CD8-positive, alpha-beta memory T cell (primary cell): Measurements from ENCODE around the gene ARHGEF7. TPM values are rescaled to one million over a fixed set of nuclear protein-coding genes. Genes with fewer than 3 reads are reported as not detected.
A peak's percentile ranks its signal among the peaks of the same experiment; 100 is the strongest.

Experiments
- CTCF ChIA-PET: fragments of 350-600 bp; sonication (Branson Sonifier 250); formaldehyde crosslinking; loops from one replicate; lab custom pipeline; 2021; ENCODE audit warnings: antibody characterized with exemption; lab: Charles Lee
- POLR2A ChIA-PET: fragments of 350-600 bp; sonication (Branson Sonifier 250); formaldehyde crosslinking; loops from one replicate; lab custom pipeline; 2021; ENCODE audit warnings: antibody characterized with exemption; lab: Charles Lee
- DNase-seq, 5 donors: peaks; one replicate each; pipeline versions ENCODE4 v3.0.0 to v3.0.0-alpha.2; 2020 to 2022; ENCODE audit warnings: mixed read lengths in 1 of 5
- H3K27ac ChIP-seq: one replicate; pipeline ENCODE4 v1.7.0; 2013; ENCODE audit warnings: low read depth, mild to moderate bottlenecking, low read length, moderate library complexity
- H3K27me3 ChIP-seq: 2 replicates; pipeline ENCODE4 v1.7.0; 2013; ENCODE audit warnings: low read length, mild to moderate bottlenecking; ENCODE audit not compliant: insufficient read depth, poor library complexity, severe bottlenecking
- H3K36me3 ChIP-seq: 2 replicates; pipeline ENCODE4 v1.7.0; 2013; ENCODE audit warnings: mild to moderate bottlenecking, low read length, moderate library complexity; ENCODE audit not compliant: insufficient read depth
- H3K4me1 ChIP-seq: 2 replicates; pipeline ENCODE4 v1.7.0; 2013; ENCODE audit warnings: mild to moderate bottlenecking, low read length, moderate library complexity; ENCODE audit not compliant: insufficient read depth
- H3K4me3 ChIP-seq: 2 replicates; pipeline ENCODE4 v1.7.0; 2013; ENCODE audit warnings: mild to moderate bottlenecking, low read length
- H3K9me3 ChIP-seq: 2 replicates; pipeline ENCODE4 v1.7.0; 2013; ENCODE audit warnings: mild to moderate bottlenecking, low read length
- H3K27ac Mint-ChIP-seq, 8 donors: one replicate each; pipeline ENCODE4 v1.8.0; 2020 to 2021; ENCODE audit warnings: mixed read lengths in 8 of 8, mild to moderate bottlenecking in 6 of 8, inconsistent platforms in 3 of 8, moderate library complexity in 3 of 8
- H3K27me3 Mint-ChIP-seq, 2 donors: one replicate each; pipeline ENCODE4 v1.8.0; 2020 to 2021; ENCODE audit warnings: mixed read lengths in 2 of 2, mild to moderate bottlenecking in 1 of 2, moderate library complexity in 1 of 2
- H3K36me3 Mint-ChIP-seq, 3 donors: one replicate each; pipeline ENCODE4 v1.8.0; 2020 to 2021; ENCODE audit warnings: mixed read lengths in 3 of 3, inconsistent platforms in 1 of 3, mild to moderate bottlenecking in 1 of 3
- H3K4me1 Mint-ChIP-seq, 3 donors: one replicate each; pipeline ENCODE4 v1.8.0; 2020 to 2021; ENCODE audit warnings: mixed read lengths in 3 of 3, inconsistent platforms in 1 of 3, mild to moderate bottlenecking in 1 of 3
- H3K4me3 Mint-ChIP-seq, 7 donors: one replicate each; pipeline ENCODE4 v1.8.0; 2020 to 2021; ENCODE audit warnings: mixed read lengths in 7 of 7, mild to moderate bottlenecking in 6 of 7, moderate library complexity in 4 of 7, inconsistent platforms in 2 of 7
- H3K9me3 Mint-ChIP-seq, 5 donors: one replicate each; pipeline ENCODE4 v1.8.0; 2020 to 2022; ENCODE audit warnings: mixed read lengths in 5 of 5, mild to moderate bottlenecking in 3 of 5, moderate library complexity in 2 of 5, inconsistent platforms in 1 of 5
- polyA plus RNA-seq: library from polyadenylated mRNA; unstranded; fragments of 300-500 nt; fragmentation: Illumina TruSeq; gene quantifications from one replicate; pipeline ENCODE4 v1.2.3, GENCODE V29; 2021
- total RNA-seq, 2 experiments: library from RNA; stranded (reverse); gene quantifications; one replicate each; pipeline ENCODE4 v1.2.3, GENCODE V29; 2021

ARHGEF7 gene
- total and polyA plus RNA-seq, 3 experiments from 2014 or later, result 12.0 to 46.2 (median 45.9) TPM

DNA sequence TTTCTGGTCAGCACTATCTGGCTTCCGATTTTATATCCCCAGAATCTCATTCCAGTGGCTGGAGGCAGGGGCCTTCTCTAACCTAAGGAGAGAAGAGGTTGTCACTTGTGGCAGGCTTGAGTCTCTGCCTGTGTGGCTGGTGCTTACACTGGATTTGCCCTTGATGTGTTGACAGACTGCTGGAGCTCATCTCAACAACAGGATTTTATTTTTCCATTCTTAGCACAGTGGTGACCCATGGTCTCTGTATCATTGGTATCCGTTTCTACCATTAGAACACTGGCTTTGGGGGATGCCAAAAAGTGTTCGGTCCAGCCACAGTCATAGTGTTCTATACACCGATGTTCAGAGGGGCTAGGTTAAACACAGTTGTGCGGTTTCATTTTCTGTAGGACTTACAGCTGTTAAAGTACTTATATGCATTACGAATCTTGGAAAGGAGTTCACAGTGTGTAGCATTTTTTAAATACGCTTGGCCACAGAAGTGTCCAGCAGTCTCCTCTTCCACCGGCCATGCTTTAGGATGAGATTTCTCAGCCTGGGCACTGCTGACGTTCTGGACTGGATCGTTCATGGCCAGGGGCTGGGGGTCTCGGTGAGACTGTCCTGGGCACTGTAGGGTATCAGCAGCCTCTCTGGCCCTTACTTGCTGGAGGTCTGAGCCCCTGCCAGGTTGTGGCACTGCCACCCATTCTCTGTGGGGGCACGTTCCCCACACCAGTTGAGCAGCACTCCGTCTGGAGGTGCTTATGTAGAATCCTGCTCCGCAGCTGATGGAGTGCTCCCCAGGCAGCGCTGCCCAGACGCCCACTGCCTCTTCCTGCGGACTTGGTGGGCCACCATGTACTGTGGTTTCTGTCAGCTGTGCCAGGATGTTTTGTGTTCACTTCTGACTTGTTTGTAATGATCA, 163.9 kb downstream of the ARHGEF7 start:
- Histone ChIP-seq H3K36me3 (peaks cover 40% of the 10 kb centered on the region), H3K27me3 (no peaks in the 10 kb centered on the region), H3K4me3 (no peak overlapping the region), H3K4me1 (no peaks in the 10 kb centered on the region), H3K9me3 (no peaks in the 10 kb centered on the region), H3K27ac (no peak overlapping the region)
- ChIA-PET POLR2A (no interaction called here), CTCF (no interaction called here)
- no peaks in the 10 kb centered on the region for H3K9me3 Mint-ChIP-seq
- no peaks in the 10 kb centered on the region for H3K27me3 Mint-ChIP-seq
- no peak for DNase-seq
- no peaks in the 10 kb centered on the region for H3K4me1 Mint-ChIP-seq
- H3K27ac Mint-ChIP-seq, result peak overlapping the region in 1 of 8 donors; percentile 60
- no peak overlapping the region for H3K4me3 Mint-ChIP-seq
- peaks cover 10 to 97% (median 44%) of the 10 kb centered on the region in 3 donors for H3K36me3 Mint-ChIP-seq

DNA sequence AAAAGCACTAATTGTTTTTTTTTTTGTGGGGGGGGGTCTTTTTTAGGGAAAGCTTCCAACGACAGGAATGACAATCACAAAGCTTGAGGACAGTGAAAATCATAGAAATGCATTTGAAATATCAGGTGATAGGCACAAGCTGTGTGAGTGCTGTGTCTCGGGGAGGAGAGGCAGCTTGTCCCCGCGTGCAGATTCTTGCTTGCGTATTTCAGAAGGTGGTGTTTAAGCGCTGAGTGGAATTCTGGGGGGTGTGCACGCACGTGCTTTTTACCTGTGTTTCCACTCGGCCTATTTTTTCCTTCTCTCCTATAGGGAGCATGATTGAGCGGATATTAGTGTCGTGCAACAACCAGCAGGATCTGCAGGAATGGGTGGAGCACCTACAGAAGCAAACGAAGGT, 165.1 kb downstream of the ARHGEF7 start:
- no peaks in the 10 kb centered on the region for H3K4me1 Mint-ChIP-seq
- H3K9me3 ChIP-seq, result no peaks in the 10 kb centered on the region
- POLR2A ChIA-PET, result no interaction called here
- no peak overlapping the region for H3K4me3 ChIP-seq
- H3K4me3 Mint-ChIP-seq, result no peak overlapping the region
- no peaks in the 10 kb centered on the region for H3K27me3 ChIP-seq
- H3K27ac Mint-ChIP-seq, result no peak overlapping the region
- no peak overlapping the region for H3K27ac ChIP-seq
- no peak for DNase-seq
- H3K36me3 Mint-ChIP-seq, result peaks cover 15 to 98% (median 45%) of the 10 kb centered on the region in 3 donors
- no peaks in the 10 kb centered on the region for H3K27me3 Mint-ChIP-seq
- H3K36me3 ChIP-seq, result peaks cover 37% of the 10 kb centered on the region
- no peaks in the 10 kb centered on the region for H3K4me1 ChIP-seq
- H3K9me3 Mint-ChIP-seq, result no peaks in the 10 kb centered on the region
- CTCF ChIA-PET, result no interaction called here

GRCh38 chr13:111280681-111281585, 165.8 kb downstream of the ARHGEF7 start:
- Mint-ChIP-seq H3K9me3 (no peaks in the 10 kb centered on the region), H3K4me1 (no peaks in the 10 kb centered on the region), H3K4me3 (no peak overlapping the region), H3K27me3 (no peaks in the 10 kb centered on the region), H3K36me3 (peaks cover 15 to 98% (median 38%) of the 10 kb centered on the region in 3 donors), H3K27ac (peak overlapping the region in 1 of 8 donors; percentile 26)
- Histone ChIP-seq H3K4me3 (no peak overlapping the region), H3K27me3 (no peaks in the 10 kb centered on the region), H3K27ac (no peak overlapping the region), H3K4me1 (no peaks in the 10 kb centered on the region), H3K36me3 (peaks cover 35% of the 10 kb centered on the region), H3K9me3 (no peaks in the 10 kb centered on the region)
- CTCF ChIA-PET, result no interaction called here
- POLR2A ChIA-PET, result no interaction called here
- no peak for DNase-seq

DNA sequence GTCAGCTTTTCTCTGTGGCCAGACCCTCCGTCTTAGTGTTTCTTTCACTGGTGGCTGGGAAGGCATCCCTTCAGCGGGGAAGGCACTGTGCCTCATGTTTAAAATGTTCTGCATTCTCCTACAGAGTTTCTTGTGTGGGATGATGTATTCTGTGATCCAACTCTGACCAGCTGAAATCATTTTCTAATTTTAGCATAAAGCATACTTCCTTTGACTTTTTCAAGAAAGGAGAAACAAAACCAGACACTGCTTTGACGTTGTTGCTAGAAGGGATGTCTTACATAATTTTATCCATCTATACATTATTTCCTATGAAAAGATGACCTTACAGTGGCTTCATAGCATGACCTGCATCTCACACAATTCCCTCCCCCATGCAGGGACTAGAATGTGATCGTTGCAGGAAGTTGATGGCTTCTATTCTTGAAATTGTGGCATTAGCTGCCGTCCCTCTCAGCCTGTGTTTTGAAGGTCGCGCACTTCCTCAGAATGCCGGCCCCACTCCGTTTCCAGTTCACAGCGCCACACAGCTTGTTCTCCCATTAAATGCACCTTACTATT, 166.7 kb downstream of the ARHGEF7 start:
- Histone ChIP-seq H3K9me3 (no peaks in the 10 kb centered on the region), H3K4me3 (no peak overlapping the region), H3K4me1 (no peaks in the 10 kb centered on the region), H3K27ac (no peak overlapping the region), H3K36me3 (peaks cover 39% of the 10 kb centered on the region), H3K27me3 (no peaks in the 10 kb centered on the region)
- Mint-ChIP-seq H3K4me3 (no peak overlapping the region), H3K9me3 (no peaks in the 10 kb centered on the region), H3K4me1 (no peaks in the 10 kb centered on the region), H3K36me3 (peaks cover 15 to 98% (median 36%) of the 10 kb centered on the region in 3 donors), H3K27me3 (no peaks in the 10 kb centered on the region), H3K27ac (peak overlapping the region in 1 of 8 donors; percentile 26)
- CTCF ChIA-PET, result no interaction called here
- DNase-seq, result no peak
- POLR2A ChIA-PET, result no interaction called here

DNA sequence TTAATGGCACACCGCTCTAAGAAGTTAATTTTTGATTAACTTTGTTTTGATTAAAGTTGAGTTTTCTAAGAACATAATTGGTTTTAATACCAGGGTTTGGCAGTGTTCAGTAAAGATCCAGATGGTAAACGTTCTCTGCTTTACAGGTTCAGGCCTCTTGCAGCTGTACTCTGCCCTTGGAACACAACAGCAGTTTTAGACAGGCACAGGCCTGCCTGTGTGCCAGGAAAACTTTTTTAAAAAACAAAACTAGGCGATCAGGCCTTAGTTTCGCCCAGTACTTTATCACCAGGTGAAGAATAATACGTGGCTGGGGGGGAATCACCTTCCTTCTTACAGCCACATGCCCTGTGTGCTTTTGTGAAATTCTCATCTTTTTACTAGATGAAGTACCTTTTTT, 167.3 kb downstream of the ARHGEF7 start:
- Mint-ChIP-seq H3K27me3 (no peaks in the 10 kb centered on the region), H3K36me3 (peaks cover 15 to 98% (median 38%) of the 10 kb centered on the region in 3 donors), H3K9me3 (no peaks in the 10 kb centered on the region), H3K4me3 (no peak overlapping the region), H3K4me1 (no peaks in the 10 kb centered on the region), H3K27ac (no peak overlapping the region)
- Histone ChIP-seq H3K9me3 (no peaks in the 10 kb centered on the region), H3K27ac (no peak overlapping the region), H3K36me3 (peaks cover 42% of the 10 kb centered on the region), H3K4me3 (no peak overlapping the region), H3K4me1 (no peaks in the 10 kb centered on the region), H3K27me3 (no peaks in the 10 kb centered on the region)
- POLR2A ChIA-PET, result no interaction called here
- CTCF ChIA-PET, result no interaction called here
- no peak for DNase-seq

DNA sequence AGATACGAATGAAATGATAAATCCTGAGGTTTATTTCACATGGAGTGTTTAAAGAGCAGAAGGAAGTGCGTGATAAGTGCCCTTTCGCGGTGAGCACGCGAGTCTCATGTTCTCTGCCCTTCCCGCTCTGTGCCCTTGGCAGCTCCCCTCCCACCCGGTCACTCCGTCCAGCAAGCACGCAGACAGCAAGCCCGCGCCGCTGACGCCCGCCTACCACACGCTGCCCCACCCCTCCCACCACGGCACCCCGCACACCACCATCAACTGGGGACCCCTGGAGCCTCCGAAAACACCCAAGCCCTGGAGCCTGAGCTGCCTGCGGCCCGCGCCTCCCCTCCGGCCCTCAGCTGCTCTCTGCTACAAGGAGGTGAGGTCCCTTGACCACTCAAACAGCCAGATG, 167.9 kb downstream of the ARHGEF7 start:
- peaks cover 37% of the 10 kb centered on the region for H3K36me3 ChIP-seq
- no peaks in the 10 kb centered on the region for H3K9me3 Mint-ChIP-seq
- POLR2A ChIA-PET, result no interaction called here

DNA sequence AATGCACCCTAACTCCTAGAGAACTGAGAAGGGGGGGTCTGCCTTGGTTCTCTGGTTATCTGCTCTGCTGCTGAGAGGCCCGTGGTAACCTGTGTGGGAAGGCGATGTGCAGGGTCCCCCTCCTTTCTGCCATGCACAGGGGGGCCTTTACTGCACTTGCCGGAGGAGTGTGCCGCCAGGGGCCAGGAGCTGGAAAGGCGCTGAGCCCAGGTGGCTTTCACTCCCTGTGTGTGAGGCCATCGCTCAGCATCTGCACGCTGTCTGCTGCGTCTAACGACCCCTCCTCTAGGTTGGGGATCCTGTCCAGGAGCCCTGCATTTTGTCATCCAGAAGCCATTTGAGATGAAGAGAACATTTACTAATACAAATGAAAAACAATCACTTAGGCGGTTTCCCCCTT, 168.3 kb downstream of the ARHGEF7 start:
- Mint-ChIP-seq H3K27ac (no peak overlapping the region), H3K36me3 (peaks cover 15 to 97% (median 36%) of the 10 kb centered on the region in 3 donors), H3K27me3 (no peaks in the 10 kb centered on the region), H3K4me3 (no peak overlapping the region), H3K9me3 (no peaks in the 10 kb centered on the region), H3K4me1 (no peaks in the 10 kb centered on the region)
- H3K36me3 ChIP-seq, result peaks cover 36% of the 10 kb centered on the region
- ChIA-PET POLR2A (no interaction called here), CTCF (no interaction called here)
- DNase-seq, result no peak
- no peaks in the 10 kb centered on the region for H3K27me3 ChIP-seq
- H3K4me3 ChIP-seq, result no peak overlapping the region
- no peaks in the 10 kb centered on the region for H3K4me1 ChIP-seq
- no peak overlapping the region for H3K27ac ChIP-seq
- H3K9me3 ChIP-seq, result no peaks in the 10 kb centered on the region

More for the DNA sequence above, 167.9 kb downstream of the ARHGEF7 start:
- H3K27me3 ChIP-seq, result no peaks in the 10 kb centered on the region
- H3K27ac ChIP-seq, result no peak overlapping the region
- Mint-ChIP-seq H3K4me3 (no peak overlapping the region), H3K4me1 (no peaks in the 10 kb centered on the region), H3K27me3 (no peaks in the 10 kb centered on the region), H3K27ac (no peak overlapping the region), H3K36me3 (peaks cover 15 to 98% (median 39%) of the 10 kb centered on the region in 3 donors)
- CTCF ChIA-PET, result no interaction called here
- no peaks in the 10 kb centered on the region for H3K4me1 ChIP-seq
- DNase-seq, result no peak
- no peaks in the 10 kb centered on the region for H3K9me3 ChIP-seq
- no peak overlapping the region for H3K4me3 ChIP-seq
